OCI-LY7 (cell line): ENCODE measurements around the gene REXO1.
"Not testable (repeated sequence)": the region's sequence is repeated elsewhere in the genome, so short reads cannot be mapped to it uniquely, and the experiment has no call there.

ENCODE experiments used
- EZH2phosphoT487 ChIP-seq: fragments of 200-600 bp; sonication (generic); IDR thresholded peaks from 2 replicates; pipeline ENCODE4 v1.6.1; 2018; ENCODE audit warnings: low read depth, borderline replicate concordance, mild to moderate bottlenecking, mixed run types, antibody characterized with exemption, low read length, moderate library complexity, mixed read lengths
- TF ChIP-seq, protein P1 (sequence below): fragments of 200-600 bp; sonication (generic); conservative IDR thresholded peaks from 2 replicates; pipeline ENCODE4 v1.5.1; 2014; ENCODE audit warnings: mild to moderate bottlenecking, antibody characterized with exemption, low read length, moderate library complexity, mixed read lengths

DNA sequence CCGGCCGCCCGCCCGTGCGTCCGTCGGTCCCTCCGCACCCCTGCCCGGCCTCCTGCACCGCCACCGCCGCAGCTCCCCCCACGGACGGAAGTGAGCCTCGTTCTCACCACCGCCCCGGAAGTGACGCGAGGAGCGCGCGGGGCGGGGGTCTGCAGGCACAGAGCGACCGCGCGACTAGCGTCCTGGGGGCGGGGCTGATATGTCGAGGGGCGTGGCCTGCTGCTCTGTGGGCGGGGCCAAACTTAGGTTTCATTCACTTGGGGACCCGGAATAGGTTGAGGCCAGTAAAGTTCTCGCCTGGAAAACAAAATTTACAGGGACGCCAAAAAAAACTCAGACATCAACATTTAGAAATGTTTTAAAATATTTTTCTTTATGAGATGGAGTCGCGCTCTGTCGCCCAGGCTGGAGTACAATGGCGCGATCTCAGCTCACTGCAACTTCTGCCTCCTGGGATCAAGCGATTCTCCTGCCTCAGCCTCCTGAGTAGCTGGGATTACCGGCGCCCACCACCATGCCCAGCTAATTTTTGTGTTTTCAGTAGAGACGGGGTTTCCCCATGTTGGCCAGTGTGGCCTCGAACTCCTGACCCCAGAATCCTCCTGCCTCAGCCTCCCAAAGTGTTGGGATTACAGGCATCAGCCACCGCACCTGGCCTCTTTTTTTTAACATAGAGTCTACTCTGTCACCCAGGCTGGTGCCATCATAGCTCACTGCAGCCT is 37.3 kb upstream of the REXO1 start, which contains the start of gene ABHD17A:
- TF ChIP-seq, protein P1, sequence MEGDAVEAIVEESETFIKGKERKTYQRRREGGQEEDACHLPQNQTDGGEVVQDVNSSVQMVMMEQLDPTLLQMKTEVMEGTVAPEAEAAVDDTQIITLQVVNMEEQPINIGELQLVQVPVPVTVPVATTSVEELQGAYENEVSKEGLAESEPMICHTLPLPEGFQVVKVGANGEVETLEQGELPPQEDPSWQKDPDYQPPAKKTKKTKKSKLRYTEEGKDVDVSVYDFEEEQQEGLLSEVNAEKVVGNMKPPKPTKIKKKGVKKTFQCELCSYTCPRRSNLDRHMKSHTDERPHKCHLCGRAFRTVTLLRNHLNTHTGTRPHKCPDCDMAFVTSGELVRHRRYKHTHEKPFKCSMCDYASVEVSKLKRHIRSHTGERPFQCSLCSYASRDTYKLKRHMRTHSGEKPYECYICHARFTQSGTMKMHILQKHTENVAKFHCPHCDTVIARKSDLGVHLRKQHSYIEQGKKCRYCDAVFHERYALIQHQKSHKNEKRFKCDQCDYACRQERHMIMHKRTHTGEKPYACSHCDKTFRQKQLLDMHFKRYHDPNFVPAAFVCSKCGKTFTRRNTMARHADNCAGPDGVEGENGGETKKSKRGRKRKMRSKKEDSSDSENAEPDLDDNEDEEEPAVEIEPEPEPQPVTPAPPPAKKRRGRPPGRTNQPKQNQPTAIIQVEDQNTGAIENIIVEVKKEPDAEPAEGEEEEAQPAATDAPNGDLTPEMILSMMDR = not testable (repeated sequence)
- not testable (repeated sequence) for TF ChIP-seq EZH2phosphoT487
